Mononuclear cell (primary cell): Measurements from ENCODE around the gene PDGFRB. TPM values are rescaled to one million over a fixed set of nuclear protein-coding genes. Genes with fewer than 3 reads are reported as not detected.

Source experiments
- H3K27me3 ChIP-seq: 2 replicates; pipeline ENCODE4 v1.6.0; 2011; ENCODE audit warnings: low read length, control low read depth; ENCODE audit not compliant: insufficient read depth
- H3K4me1 ChIP-seq: 2 replicates; pipeline ENCODE4 v1.5.1; 2011; ENCODE audit warnings: mild to moderate bottlenecking, low read length, control low read depth; ENCODE audit not compliant: insufficient read depth
- H3K4me3 ChIP-seq: 2 replicates; pipeline ENCODE4 v1.5.1; 2011; ENCODE audit warnings: mild to moderate bottlenecking, low read length, moderate library complexity
- H3K9me3 ChIP-seq: 2 replicates; pipeline ENCODE4 v1.5.1; 2011; ENCODE audit warnings: low read depth, mild to moderate bottlenecking, control low read depth, low read length
- total RNA-seq: library from RNA; depleted of rRNA; stranded (reverse); fragments of >200 nt; gene quantifications from one replicate; pipeline ENCODE4 v1.2.3, GENCODE V29; 2012

Gene PDGFRB
- 0.94 TPM for total RNA-seq

DNA sequence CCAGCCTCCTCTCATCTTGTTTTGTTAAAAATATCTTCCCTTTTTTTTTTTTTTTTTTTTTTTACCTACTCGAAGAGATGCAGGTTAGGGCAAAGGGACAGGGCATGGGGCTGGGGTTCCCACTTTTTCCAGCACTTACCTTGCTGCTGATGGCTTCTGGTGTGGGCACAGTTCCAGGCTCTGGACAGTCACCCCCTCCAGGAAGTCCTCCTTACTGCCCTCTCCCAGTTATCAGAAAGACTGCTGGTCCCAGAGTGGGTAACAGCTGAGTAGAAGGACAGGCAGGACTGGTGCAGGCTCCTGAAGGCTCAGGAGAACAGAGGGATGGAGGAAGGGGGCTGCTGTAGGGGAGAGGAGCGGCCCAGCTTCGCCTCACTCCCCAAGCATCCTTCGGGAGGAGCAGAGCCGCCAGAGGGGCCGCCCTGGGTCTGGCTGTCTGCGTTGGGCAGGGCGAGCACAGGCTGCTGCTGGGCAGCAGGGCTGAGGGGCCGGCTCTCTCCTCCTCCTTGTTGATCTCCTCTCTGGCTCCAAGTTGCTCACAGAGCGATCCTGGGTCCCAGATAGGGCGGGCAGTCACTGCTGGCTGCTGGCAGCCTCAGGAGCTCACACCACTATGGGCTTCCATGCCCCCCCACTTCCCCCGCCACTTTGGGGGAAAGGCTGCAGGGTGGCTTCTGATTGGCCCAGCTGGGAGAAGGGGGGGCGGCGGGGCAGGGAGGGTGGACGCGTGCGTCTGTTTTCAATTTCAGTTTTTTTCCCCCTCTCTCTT, at the start of gene PDGFRB:
Gene PDGFRB (minus strand): TSS at position 588 of the 769 bp plus-strand sequence. CDS start 18,798 bp downstream, outside the sequence.
- Histone ChIP-seq H3K4me3 (peak within 1 kb of the TSS; percentile 27), H3K9me3 (no peaks in the 10 kb centered on the region), H3K27me3 (peaks cover 7% of the 10 kb centered on the region), H3K4me1 (peaks cover 12% of the 10 kb centered on the region)

GRCh38 chr5:150204590-150204960, 48.9 kb upstream of the PDGFRB start:
- Histone ChIP-seq H3K4me1 (peaks cover 9% of the 10 kb centered on the region), H3K27me3 (peaks cover 6% of the 10 kb centered on the region), H3K9me3 (no peaks in the 10 kb centered on the region), H3K4me3 (no peak overlapping the region)

- Histone ChIP-seq H3K4me3 (no peak overlapping the region), H3K9me3 (no peaks in the 10 kb centered on the region), H3K4me1 (peaks cover 4% of the 10 kb centered on the region), H3K27me3 (peaks cover 6% of the 10 kb centered on the region)
Measured at GRCh38 chr5:150203832-150204589, 48.4 kb upstream of the PDGFRB start.

GRCh38 chr5:150202501-150202900, 46.9 kb upstream of the PDGFRB start:
- Histone ChIP-seq H3K4me1 (no peaks in the 10 kb centered on the region), H3K27me3 (no peaks in the 10 kb centered on the region), H3K9me3 (no peaks in the 10 kb centered on the region), H3K4me3 (no peak overlapping the region)

DNA sequence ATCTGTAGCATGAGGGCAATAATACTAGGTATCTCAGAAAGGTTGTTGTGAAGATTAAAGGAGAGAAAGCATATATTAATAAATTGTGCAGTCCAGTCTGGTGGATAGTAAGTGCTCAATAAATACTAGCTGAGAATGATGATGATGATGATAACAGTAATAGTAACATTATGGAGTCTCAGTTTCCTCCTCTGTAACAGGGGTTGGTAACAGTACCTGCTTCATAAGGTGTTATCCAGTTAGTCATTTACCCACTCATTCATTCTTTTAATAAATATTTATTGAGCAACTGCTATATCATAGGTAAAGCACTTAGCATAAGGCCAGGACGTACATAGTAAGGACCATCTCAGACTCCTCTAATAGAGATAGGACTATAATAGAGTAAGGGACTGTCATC, 41.8 kb upstream of the PDGFRB start:
- Histone ChIP-seq H3K4me1 (no peaks in the 10 kb centered on the region), H3K27me3 (no peaks in the 10 kb centered on the region), H3K4me3 (no peak overlapping the region), H3K9me3 (no peaks in the 10 kb centered on the region)

DNA sequence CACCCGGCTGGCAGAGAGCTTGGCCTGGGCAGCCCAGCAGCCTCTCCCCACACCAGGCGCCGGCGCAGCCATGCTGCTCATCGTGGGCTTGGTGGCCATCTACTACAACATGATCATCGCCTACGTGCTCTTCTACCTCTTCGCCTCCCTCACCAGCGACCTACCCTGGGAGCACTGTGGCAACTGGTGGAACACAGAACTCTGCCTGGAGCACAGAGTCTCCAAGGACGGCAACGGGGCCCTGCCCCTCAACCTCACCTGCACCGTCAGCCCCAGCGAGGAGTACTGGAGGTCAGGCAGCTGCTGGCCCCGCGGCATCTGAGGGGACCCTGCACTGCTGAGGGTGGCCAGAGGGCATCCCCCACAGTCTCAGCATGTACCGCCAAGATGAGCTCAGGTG, 41.3 kb upstream of the PDGFRB start:
- Histone ChIP-seq H3K27me3 (peaks cover under 1% of the 10 kb centered on the region), H3K9me3 (no peaks in the 10 kb centered on the region), H3K4me1 (no peaks in the 10 kb centered on the region), H3K4me3 (no peak overlapping the region)

DNA sequence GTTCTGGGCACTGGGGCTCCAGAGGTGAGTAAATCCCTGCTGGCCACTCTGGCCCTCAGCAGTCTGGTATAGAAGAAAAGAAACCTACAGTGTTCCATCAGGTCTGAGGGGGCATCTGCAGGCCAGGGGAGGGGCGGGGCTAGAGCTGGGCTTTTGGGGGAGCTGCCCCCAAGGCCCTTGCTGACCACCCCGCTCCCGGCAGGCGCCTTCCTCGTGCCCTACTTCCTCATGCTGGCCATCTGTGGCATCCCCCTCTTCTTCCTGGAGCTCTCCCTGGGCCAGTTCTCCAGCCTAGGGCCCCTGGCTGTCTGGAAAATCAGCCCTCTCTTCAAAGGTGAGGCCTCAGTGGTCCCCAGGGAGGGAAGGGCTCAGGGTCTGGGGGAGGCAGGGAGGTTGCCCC, 40.9 kb upstream of the PDGFRB start:
- no peak overlapping the region for H3K4me3 ChIP-seq
- no peaks in the 10 kb centered on the region for H3K4me1 ChIP-seq
- no peaks in the 10 kb centered on the region for H3K9me3 ChIP-seq
- H3K27me3 ChIP-seq = peaks cover 3% of the 10 kb centered on the region

DNA sequence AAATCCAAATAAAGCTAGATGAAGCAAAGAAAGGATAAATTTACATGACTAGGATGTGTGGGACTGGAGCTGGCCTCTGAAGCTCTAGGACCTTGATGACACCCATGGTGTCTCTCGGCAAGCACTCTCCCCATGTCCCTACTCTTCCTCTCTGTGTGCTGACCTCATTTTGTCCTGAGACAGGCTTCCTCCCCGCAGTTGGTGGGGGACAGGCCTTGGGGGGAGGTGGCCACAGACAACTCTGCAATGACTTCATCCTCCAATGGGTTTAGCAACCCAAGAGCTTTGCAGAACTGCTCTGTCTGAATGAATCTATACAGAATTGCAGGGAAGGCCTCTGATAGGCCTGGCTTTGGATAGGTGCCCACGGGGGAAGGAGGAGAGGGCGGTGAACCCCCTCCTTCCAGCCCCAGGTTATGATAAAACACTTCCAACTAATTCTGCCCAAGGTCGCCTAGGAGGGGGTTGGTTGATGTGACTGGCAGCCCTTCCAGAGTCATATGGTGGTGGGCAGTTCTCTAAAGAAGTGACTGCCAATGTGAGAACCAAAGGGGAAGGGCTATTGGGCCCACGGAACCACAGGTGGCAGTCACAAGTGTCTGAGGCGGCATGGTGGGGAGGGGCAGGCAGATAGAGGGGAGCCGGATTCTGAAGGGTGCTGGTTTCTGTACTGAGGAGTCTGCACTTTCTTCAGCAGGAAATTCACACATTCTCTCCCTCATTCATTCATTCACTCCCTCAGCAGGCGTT, 40.3 kb upstream of the PDGFRB start:
- H3K4me1 ChIP-seq = no peaks in the 10 kb centered on the region
- H3K9me3 ChIP-seq = no peaks in the 10 kb centered on the region
- H3K4me3 ChIP-seq = no peak overlapping the region
- peaks cover 5% of the 10 kb centered on the region for H3K27me3 ChIP-seq

DNA sequence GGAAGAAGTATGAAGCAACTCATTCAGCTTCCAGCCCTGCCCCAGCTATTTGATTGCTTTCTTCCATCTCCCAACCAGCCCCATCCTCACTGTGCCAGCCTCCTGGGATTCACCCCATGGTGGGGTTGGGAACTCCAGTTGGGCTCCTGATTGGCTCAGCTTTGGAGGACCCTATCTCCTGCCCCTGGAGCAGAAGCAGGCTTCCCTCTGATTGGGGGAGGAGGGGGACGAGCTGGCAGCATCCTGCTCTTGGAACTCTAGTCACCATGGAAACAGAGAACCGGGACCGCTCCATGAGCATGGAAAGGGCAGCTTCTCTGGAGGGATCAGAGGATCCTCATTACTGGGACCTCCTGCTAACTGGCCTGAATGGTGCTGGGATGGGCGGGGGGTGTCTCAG, 36.8 kb upstream of the PDGFRB start:
- Histone ChIP-seq H3K4me1 (no peaks in the 10 kb centered on the region), H3K9me3 (no peaks in the 10 kb centered on the region), H3K4me3 (no peak overlapping the region), H3K27me3 (peaks cover 32% of the 10 kb centered on the region)

GRCh38 chr5:150190987-150191386, 35.3 kb upstream of the PDGFRB start:
- Histone ChIP-seq H3K4me3 (no peak overlapping the region), H3K9me3 (no peaks in the 10 kb centered on the region), H3K27me3 (peaks cover 32% of the 10 kb centered on the region), H3K4me1 (peaks cover 8% of the 10 kb centered on the region)

DNA sequence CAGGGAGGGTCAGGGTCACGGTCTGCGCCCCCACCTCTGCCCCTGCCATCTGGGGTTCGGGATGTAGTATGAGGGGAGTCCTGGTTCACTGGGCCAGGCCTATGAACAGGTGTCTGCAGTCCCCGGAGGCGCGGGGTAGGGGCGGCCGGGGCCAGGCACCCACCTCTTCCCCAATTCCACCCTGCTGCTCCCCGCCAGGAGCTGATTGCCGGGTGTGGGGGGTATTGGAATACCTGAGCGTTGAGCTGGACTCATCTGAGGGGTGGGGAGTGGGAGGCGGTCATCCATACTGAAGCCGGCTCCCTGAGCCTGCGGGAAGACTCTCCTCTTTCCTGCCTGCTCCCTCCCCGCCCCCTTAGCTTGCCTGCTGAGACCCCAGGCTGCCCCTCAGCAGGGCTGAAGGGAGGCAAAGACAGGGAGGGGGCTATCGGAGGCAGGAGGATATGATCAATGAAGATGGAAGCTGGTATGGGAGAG, 34.9 kb upstream of the PDGFRB start:
- Histone ChIP-seq H3K4me1 (peaks cover 12% of the 10 kb centered on the region), H3K9me3 (no peaks in the 10 kb centered on the region), H3K27me3 (peaks cover 32% of the 10 kb centered on the region), H3K4me3 (no peak overlapping the region)

DNA sequence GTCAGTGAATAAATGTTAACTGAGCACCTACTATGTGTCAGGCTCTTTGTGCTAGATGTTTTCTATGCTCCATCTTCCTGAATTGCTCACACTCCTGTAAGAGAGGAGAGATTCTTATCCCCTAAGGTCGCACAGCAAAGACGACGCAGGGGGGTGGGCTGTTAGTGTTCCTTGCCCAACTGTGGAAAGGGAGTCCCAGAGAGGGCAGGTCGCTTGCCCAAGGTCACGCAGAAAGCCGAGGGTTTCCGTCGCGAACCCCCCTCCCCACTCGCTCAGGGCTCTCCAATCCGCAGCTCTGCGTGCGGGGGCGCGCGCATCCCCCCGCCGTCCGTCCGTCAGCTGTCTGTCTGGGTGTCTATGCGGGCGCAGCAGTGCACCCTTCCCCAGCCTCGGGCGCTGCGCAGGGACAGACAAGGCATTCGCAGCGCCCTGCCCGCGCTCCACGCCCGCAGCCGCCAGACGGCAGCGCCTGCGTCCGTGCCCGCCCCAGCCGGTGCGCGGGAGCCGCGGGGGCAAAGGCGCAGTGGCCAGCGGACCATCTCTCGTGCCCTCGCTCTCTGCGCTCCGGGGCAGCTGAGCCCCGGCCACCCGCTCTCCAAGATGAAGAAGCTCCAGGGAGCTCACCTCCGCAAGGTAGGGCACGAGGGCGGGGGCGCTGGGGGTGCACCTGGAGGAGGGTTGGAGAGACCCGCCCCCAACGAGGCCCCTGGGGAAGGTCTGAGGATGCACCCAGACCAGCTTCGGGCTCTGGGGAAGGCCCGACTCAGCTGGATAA, 34.3 kb upstream of the PDGFRB start, which contains the start of gene SLC6A7:
Gene SLC6A7 (plus strand): TSS at position 335 of the 775 bp plus-strand sequence. CDS start 266 bp downstream, at position 601.
- Histone ChIP-seq H3K9me3 (no peaks in the 10 kb centered on the region), H3K27me3 (peaks cover 32% of the 10 kb centered on the region), H3K4me3 (no peak within 1 kb of the TSS), H3K4me1 (peaks cover 19% of the 10 kb centered on the region)

DNA sequence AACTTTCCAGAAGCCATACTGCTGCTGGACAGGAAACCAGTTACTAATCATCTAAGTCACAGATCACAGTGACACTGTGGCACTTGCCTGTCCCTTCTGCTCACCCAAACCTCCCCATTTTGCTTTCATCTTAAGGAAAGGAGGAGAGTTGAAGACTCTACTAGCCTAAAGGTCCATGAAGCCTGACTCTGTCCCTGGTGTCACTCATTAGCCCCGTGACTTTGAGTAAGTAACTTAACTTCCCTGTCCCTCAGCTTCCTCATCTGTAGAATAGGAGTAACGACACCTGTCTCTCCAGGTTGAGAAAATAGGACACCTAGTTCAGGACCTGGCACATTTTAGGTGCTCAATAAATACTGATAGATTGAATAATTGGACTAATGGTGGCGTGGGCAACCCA, 33.7 kb upstream of the PDGFRB start:
- Histone ChIP-seq H3K27me3 (peaks cover 32% of the 10 kb centered on the region), H3K9me3 (no peaks in the 10 kb centered on the region), H3K4me1 (peaks cover 21% of the 10 kb centered on the region), H3K4me3 (no peak overlapping the region)

DNA sequence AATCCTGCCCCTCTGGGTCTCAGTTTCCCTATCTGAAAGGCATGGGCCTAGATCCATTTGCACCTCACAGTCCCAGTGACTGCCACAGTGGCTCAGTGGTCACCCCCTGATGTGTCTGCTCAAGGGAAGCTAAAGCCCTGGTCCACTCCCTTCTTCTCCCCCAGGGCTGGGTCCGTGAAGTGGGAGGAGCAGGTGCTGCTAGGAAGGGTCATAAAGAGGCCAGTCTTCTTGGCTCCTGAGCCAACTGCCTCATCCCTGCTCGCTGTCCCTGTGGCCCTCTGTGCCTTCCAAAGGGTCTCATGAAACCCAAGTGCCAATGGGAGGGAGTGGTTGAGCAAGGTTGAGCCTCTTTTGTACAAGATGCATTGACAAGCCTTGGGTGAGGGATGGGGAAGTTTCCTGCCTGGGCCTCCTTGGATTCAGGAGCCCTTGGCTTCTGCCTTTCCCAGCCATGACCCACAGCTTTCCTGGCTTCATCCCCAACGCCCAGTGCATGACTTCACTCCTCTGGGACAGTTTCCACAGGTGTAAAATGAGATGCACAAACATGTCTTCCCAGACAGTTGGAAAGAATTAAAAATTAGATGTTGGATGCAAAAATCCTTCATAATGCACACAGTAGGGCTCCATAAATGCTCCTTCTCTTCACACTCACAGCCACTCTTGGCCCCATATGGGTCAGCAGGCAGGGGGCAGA, 32.6 kb upstream of the PDGFRB start:
- Histone ChIP-seq H3K27me3 (peaks cover 32% of the 10 kb centered on the region), H3K4me3 (no peak overlapping the region), H3K9me3 (no peaks in the 10 kb centered on the region), H3K4me1 (peaks cover 21% of the 10 kb centered on the region)
